Activated CD4-positive, alpha-beta T cell treated with anti-CD3 and anti-CD28 coated beads, Interleukin-2, amount 50 U/mL, for 24 hours (primary cell): ENCODE measurements around the gene MRPL24.

Experiments used
- DNase-seq, 2 donors: peaks; one replicate each; pipeline ENCODE4 v3.0.0-alpha.2; 2020; ENCODE audit warnings: low read depth in 1 of 2, low spot score in 1 of 2

Gene MRPL24

DNA sequence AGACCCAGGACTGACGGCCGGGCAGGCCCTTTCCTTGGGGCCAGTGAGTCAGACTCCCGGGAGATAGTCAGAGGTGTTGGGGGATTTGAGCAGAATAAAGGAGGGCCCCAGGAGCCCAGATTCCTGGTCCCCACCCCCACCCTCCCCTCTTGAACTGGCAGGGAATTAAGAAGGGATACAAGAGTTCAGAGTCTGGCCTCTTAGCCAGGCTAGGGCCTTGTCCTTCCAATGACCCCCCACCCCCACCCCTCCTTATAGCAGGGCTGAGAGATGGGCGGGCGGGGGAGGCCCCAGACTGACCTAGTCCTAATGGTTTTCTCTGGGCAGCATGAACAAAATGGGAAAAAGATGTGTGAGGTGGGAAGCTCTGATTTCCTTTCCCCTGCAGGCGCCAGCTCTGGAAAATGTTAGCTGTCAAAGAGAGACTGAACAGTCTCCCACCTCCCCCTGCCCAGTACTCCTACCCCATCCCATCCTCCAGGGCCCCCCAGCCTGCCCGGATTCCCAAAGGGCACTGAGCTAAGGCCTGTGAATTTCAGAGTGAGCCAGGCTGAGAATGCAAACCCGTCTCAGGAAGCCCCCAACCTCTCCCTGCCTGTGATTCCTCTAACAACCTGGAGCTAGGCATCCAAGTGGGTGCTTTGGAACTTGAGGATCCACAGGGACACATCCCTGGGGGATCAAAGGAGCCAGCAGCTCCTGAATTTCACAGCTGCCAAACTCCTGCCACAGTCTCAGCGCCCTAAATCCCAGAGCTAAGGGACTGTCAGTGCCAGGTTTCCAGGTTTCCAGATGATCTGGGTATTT, 29.7 kb downstream of the MRPL24 start:
- no peak for DNase-seq

- no peak for DNase-seq
Measured at GRCh38 chr1:156709757-156710489, 31.0 kb downstream of the MRPL24 start.

- DNase-seq = no peak
Measured at GRCh38 chr1:156709031-156709430, 31.9 kb downstream of the MRPL24 start.

GRCh38 chr1:156708218-156708661, 32.6 kb downstream of the MRPL24 start:
- no peak for DNase-seq

DNA sequence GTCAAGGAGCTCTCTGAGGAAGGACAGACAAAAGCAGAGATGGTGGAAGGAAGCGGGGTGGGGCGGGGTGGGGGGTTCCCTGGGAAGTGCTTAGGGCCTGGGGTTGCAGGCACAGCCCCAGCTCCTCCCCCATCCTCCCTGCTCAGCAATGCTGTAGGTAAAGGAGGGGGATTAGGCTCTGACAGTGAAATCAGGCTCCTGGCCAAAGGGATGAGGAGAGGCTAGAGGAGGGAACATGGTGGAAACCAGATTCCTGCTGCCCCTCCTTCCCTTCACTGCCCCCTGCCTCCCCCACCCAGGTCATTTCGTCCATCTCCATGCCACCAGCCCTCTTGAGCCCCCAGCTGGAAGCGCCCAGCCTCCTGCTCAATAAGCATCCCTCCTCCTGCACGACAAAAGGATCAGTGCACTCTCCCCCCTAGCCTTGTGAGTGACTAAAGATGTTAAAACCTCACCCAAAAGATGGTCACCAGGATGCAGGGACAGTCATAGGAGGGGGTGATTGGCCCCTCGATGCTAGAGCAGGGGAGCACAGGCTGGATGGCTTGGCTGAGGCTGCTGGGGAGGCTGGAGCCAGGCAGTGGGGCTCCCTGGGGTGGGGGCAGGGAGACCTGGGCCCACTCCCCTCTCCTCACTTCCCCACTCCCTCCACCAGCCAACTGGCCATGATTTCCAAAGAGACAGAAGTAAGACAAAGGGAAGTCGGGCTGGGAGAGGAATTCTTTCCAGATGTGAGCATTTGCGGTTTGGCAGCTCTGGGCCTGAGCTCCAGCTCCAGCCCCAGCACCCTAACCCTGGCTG, 33.3 kb downstream of the MRPL24 start:
- DNase-seq = no peak

- DNase-seq = no peak
Measured at GRCh38 chr1:156706657-156707416, 34.1 kb downstream of the MRPL24 start.

DNA sequence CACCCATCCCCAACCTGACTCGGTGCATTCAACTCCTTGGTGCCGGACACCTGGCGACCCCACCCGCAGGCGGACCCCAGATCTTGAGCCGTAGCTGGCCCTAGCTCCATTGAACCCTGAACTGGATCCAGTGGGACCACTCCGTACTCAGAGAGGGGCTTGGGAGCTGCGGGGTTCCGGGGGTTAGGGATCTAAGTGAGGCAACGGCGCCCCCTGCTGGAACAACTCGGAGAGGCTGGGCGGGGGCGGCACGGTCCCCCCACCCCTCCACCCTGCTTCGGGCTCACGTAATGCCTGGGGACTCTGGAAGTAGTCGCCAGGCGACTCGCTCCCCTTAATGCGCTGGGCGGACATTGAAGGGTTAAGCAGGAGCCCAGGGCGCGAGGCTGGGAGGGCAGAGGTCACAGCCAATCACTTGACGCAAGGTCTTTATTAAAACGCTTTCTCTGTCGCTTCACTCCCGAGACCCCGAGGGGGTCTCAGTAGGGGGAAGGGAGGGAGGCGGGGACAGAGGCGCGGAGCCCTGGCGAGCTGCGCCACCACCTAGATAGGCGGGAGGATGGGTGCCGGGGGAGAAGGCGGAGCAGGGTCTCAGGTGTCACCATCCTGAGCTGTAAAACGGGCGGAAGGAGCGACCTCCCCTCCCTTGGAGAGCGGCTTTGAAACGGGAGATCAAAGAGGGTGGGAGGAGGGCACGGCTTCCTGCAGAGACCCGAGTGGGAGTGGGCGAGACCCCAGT, 34.8 kb downstream of the MRPL24 start:
- DNase-seq = peak in 1 of 2 donors; percentile 63

DNA sequence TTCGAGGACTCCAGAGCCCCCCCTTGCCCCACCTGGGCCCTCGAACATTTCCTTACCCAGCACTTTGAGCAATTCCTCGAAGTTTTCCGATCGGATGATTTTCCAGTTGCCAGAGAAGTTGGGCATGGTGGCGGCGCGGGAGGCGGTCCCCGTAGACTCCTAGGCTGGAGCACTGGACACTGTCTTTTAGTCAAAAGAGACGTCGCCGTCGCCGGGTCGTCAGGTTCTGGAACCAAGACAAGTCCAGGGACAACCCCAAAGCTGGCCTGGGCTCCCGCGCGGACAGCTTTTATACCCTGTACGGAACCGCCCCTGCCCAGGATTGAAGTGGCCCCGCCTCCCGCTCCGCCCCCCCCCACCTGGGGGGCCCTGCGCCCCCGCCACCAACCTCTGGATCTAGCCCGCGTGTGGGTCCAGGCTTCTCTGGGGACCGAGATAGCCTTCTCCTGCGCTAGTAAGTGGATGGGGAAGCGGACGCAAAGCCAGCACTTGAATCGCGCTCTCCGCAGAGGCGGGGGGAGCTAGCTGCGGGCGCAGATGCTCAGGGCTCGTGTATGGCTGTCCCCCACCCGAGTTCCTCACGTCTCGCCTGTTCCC, 35.5 kb downstream of the MRPL24 start, which contains the start of gene CRABP2:
Gene CRABP2, minus strand, starts transcription at position 263 of the 597 bp plus-strand sequence. Its CDS starts 137 bp downstream, at position 126.
- no peak for DNase-seq

- DNase-seq = no peak
Measured at GRCh38 chr1:156704930-156705320, 36.0 kb downstream of the MRPL24 start.

- no peak for DNase-seq
Measured at GRCh38 chr1:156704166-156704711, 36.6 kb downstream of the MRPL24 start.

- DNase-seq = no peak
Measured at GRCh38 chr1:156703741-156704140, 37.1 kb downstream of the MRPL24 start.

DNA sequence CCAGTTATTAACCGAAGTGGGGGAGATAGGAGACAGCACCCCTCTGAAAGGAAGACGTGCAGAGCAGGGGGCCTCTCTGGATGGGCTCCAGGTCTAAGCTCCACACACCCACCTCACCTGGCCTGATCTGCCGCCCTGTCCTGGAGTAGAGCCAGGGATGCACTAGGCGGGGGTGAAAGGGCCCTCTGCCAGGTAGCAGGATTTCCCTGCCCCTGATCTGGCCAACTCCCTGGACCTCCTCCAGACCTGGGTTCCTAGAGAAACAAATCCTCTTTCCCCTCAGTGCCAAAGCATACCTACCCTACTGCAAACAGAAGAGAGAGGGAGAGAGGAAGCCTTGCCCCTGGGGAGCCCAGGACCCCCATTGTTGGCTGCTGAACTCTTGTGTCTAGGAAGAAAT, 37.6 kb downstream of the MRPL24 start:
- no peak for DNase-seq

DNA sequence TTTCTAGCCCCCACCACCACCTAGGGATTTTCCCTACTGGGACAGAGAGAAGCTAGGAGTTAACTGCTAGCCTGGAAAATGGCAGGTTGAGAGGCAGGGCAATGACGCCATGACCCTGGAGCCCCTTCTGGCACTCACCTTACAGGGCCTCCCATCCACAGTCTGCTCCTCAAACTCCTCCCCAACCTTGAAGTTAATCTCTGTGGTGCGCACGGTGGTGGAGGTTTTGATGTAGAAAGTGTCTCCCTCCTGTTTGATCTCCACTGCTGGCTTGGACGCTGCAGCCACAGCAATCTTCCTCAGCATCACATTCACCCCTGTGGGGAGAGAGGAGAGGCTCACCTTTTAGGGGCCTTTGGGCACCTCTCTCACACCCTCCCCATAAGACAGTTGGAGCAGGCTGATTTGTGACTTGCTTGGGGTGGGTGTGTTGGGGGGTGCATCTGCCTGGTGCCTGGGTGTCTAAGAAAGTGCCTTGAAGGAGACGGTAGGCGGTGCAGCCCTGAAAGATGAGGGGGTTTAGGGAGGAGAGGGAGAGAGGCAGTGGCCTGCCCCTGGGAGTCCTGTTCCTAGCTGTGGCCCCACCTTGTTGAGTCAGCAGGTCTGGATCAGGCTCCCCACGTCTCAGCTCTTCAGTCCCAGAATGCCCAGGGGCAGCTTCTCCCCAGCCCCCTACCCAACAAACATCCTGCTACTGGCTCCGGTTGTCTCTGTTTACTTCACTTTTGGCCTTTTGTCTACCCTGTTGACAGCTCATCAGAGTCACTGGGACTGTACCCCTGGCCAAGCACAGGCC, 40.0 kb downstream of the MRPL24 start:
- no peak for DNase-seq

DNA sequence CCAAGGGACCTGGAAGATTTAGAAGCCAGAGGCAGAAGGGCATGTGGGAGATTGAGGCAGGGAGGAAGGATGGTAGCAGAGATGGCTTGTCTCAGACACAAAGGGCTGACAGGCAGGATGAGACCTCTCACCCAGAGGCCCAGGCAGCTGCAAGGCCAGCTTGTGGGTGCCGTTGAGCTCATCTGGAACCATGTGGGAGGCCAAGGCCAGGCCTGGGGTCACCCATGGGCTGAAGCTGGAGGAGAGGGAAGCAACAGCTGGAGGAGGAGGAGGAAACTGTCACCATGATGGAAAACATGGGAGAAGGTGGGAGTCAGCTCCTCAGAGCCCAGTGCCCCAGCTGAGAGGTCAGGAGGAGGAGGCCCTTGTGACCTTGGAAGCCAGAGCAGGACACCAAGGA, 41.9 kb downstream of the MRPL24 start:
- no peak for DNase-seq

GRCh38 chr1:156697481-156697880, 43.4 kb downstream of the MRPL24 start:
- DNase-seq = no peak

- DNase-seq = no peak
Measured at GRCh38 chr1:156696755-156697154, 44.1 kb downstream of the MRPL24 start.

DNA sequence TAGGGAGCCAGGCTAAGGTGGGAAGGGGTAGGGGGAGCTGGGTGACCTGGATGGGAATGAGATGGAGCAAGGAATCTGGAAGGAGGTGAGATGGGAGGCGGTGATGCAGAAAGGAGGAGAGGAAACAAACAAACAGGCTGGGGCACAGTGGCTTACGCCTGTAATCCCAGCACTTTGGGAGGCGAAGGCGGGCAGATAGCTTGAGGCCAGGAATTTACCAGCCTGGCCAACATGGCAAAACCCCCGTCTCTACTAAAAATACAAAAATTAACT, 46.3 kb downstream of the MRPL24 start:
- DNase-seq = no peak

- no peak for DNase-seq
Measured at GRCh38 chr1:156693848-156694689, 46.8 kb downstream of the MRPL24 start.
